Cardiac muscle cell (in vitro differentiated cells and primary cell): ENCODE measurements around the gene PRCP. TPM values are rescaled to one million over a fixed set of nuclear protein-coding genes. Genes with fewer than 3 reads are reported as not detected.
"Not testable (repeated sequence)": the region's sequence is repeated elsewhere in the genome, so short reads cannot be mapped to it uniquely, and the experiment has no call there.

Source experiments
- DNase-seq, 2 donors: peaks; one replicate each; pipeline versions ENCODE4 v3.0.0 to v3.0.0-alpha.2; 2010 to 2017; ENCODE audit warnings: low read depth in 1 of 2, low spot score in 1 of 2
- H3K27ac ChIP-seq: fragments of 200-600 bp; sonication (generic); 2 replicates; pipeline ENCODE4 v1.5.1; 2016
- H3K27me3 ChIP-seq: fragments of 200-600 bp; sonication (generic); 2 replicates; pipeline ENCODE4 v1.6.0; 2016; ENCODE audit warnings: control low read depth
- H3K36me3 ChIP-seq: fragments of 200-600 bp; sonication (generic); 2 replicates; pipeline ENCODE4 v1.5.1; 2016; ENCODE audit warnings: control low read depth
- H3K4me1 ChIP-seq: fragments of 200-600 bp; sonication (generic); 2 replicates; pipeline ENCODE4 v1.8.1; 2017; ENCODE audit warnings: low read depth, mild to moderate bottlenecking, mixed run types
- H3K4me3 ChIP-seq: fragments of 200-600 bp; sonication (generic); 2 replicates; pipeline ENCODE4 v1.5.1; 2016; ENCODE audit warnings: mild to moderate bottlenecking
- H3K9me3 ChIP-seq: fragments of 200-600 bp; sonication (generic); 2 replicates; pipeline ENCODE4 v1.5.1; 2017; ENCODE audit warnings: low read depth, mild to moderate bottlenecking, control low read depth
- polyA plus RNA-seq: library from polyadenylated mRNA; unstranded; fragments of >200 nt; fragmentation: Nextera tagmentation; extraction: Ambion mirVana; gene quantifications from 2 replicates; pipeline ENCODE4 v1.2.1, GENCODE V29; 2016
- total RNA-seq: library from RNA; depleted of rRNA; stranded (reverse); fragments of >200 nt; gene quantifications from 2 replicates; pipeline ENCODE4 v1.2.3, GENCODE V29; 2016
- TF ChIP-seq, protein P1 (sequence below): IDR thresholded peaks from 2 replicates; pipeline ENCODE4 v1.5.1; 2012; ENCODE audit warnings: low read depth, mild to moderate bottlenecking, low read length

The PRCP gene
- total and polyA plus RNA-seq, 2 experiments from 2014 or later, result 61.1 to 106 TPM

DNA sequence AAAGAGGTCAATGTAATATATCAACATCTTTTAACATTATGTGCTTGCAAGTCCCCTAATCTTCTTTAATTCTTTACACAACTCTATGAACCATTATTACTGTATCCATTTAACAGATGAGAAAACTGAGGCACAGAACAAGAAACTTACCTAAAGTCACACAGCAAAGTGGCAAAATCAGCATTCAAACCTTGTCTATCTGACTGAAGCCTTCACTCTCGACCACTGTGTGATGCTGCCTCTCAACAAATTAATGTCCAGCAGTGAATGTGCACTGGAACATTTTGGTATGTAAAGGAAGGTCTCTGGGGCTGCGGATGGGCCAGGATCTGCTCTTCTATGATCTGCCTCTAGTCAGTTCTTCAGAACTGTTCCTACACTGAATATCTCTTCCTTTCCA lies 42.1 kb downstream of the PRCP start:
- Histone ChIP-seq H3K27me3 (no peaks in the 10 kb centered on the region), H3K36me3 (no peaks in the 10 kb centered on the region), H3K9me3 (no peaks in the 10 kb centered on the region), H3K27ac (no peak overlapping the region), H3K4me3 (no peak overlapping the region), H3K4me1 (no peaks in the 10 kb centered on the region)
- TF ChIP-seq, protein P1, sequence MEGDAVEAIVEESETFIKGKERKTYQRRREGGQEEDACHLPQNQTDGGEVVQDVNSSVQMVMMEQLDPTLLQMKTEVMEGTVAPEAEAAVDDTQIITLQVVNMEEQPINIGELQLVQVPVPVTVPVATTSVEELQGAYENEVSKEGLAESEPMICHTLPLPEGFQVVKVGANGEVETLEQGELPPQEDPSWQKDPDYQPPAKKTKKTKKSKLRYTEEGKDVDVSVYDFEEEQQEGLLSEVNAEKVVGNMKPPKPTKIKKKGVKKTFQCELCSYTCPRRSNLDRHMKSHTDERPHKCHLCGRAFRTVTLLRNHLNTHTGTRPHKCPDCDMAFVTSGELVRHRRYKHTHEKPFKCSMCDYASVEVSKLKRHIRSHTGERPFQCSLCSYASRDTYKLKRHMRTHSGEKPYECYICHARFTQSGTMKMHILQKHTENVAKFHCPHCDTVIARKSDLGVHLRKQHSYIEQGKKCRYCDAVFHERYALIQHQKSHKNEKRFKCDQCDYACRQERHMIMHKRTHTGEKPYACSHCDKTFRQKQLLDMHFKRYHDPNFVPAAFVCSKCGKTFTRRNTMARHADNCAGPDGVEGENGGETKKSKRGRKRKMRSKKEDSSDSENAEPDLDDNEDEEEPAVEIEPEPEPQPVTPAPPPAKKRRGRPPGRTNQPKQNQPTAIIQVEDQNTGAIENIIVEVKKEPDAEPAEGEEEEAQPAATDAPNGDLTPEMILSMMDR, result no peak
- DNase-seq, result no peak

DNA sequence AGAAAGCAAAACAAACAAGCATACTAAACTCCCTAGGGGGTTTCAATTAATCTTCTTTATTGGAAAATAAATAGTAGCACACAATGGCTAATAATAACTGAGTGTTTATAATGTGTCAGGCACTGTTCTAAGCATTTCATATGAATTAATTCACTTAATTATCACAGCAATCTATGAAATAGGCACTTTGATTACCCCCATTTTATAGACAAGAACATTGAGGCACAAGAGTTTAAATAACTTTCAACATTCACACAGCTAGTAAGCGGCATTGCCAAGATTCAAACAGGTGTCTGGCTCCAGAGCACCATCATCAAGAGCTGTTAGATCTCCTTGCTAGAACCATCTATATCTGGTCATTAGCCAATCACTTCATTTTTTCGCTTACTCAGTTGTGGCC lies 43.1 kb downstream of the PRCP start:
- Histone ChIP-seq H3K27ac (no peak overlapping the region), H3K4me3 (no peak overlapping the region), H3K27me3 (no peaks in the 10 kb centered on the region), H3K4me1 (no peaks in the 10 kb centered on the region), H3K9me3 (no peaks in the 10 kb centered on the region), H3K36me3 (no peaks in the 10 kb centered on the region)
- TF ChIP-seq, protein P1, result no peak
- DNase-seq, result no peak

DNA sequence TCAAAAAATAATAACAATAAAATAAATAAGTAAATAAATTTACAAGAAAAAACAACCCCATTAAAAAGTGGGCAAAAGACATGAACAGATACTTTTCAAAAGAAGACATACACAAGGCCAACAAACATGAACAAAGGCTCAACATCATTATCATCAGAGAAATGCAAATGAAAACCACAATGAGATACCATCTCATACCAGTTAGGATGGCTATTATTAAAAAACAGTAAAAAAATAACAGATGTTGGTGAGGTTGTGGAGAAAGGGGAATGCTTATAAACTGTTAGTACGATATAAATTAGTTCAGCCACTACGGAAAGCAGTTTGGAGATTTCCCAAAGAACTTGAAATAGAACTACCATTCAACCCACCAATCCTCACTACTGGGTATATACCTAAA lies 44.6 kb downstream of the PRCP start:
- Histone ChIP-seq H3K27me3 (no peaks in the 10 kb centered on the region), H3K9me3 (no peaks in the 10 kb centered on the region), H3K27ac (no peak overlapping the region), H3K4me3 (no peak overlapping the region), H3K4me1 (peaks cover 9% of the 10 kb centered on the region), H3K36me3 (no peaks in the 10 kb centered on the region)
- TF ChIP-seq, protein P1, result no peak
- no peak for DNase-seq

DNA sequence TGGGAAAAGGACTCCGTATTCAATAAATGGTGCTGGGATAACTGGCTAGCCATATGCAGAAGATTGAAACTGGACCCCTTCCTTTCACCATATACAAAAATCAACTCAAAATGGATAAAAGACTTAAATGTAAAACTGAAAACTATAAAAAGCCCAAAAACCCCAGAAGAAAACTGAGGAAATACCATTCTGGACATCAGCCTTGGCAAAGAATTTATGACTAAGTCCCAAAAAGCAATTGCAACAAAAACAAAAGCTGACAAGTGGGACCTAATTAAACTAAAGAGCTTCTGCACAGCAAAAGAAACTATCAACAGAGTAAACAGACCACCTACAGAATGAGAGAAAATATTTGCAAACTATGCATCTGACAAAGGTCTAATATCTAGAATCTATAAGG lies 45.3 kb downstream of the PRCP start:
- not testable (repeated sequence) for H3K27me3 ChIP-seq, H3K4me3 ChIP-seq, H3K27ac ChIP-seq, H3K9me3 ChIP-seq, H3K36me3 ChIP-seq, DNase-seq
- H3K4me1 ChIP-seq, result peaks cover 15% of the 10 kb centered on the region

DNA sequence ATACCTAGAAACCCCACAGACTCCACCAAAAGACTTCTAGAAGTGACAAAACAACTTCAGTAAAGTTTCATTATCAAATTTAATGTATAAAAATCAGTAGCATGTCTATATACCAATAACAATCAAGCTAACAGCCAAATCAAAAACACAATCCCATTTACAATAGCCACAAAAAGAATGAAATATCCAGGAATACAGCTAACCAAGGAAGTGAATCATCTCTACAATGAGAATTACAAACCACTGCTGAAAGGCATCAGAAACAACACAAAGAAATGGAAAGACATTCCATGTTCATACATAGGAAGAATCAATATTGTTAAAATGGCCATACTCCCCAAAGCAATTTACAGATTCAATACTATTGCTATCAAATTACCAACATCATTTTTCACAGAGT lies 46.0 kb downstream of the PRCP start:
- TF ChIP-seq, protein P1, result no peak
- no peaks in the 10 kb centered on the region for H3K27me3 ChIP-seq
- no peak for DNase-seq
- H3K27ac ChIP-seq, result no peak overlapping the region
- H3K36me3 ChIP-seq, result peaks cover 5% of the 10 kb centered on the region
- H3K4me3 ChIP-seq, result no peak overlapping the region
- H3K4me1 ChIP-seq, result peaks cover 15% of the 10 kb centered on the region
- no peaks in the 10 kb centered on the region for H3K9me3 ChIP-seq

DNA sequence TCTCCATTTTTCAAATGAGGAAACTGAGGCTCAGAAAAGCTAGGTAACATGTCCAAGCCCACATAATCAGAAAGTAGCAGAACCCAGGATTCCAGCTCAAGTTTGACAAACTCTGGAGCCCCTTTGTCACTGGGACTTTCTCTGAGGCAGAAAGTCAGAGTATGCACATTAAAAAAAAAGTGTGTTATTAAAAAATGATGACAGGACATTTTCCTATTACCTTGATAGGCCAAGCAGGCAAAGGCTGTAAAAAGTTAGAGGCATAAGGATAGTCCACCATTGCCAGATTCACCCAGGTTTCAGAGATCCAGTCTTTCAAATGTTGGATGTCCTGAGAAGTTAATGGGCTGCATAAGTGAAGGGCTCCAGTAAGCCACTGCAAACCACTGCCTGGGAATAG lies 51.4 kb downstream of the PRCP start:
- peaks cover 5% of the 10 kb centered on the region for H3K36me3 ChIP-seq
- TF ChIP-seq, protein P1, result no peak
- no peak overlapping the region for H3K27ac ChIP-seq
- no peak for DNase-seq
- no peaks in the 10 kb centered on the region for H3K9me3 ChIP-seq
- peaks cover 19% of the 10 kb centered on the region for H3K4me1 ChIP-seq
- no peaks in the 10 kb centered on the region for H3K27me3 ChIP-seq
- H3K4me3 ChIP-seq, result no peak overlapping the region
